Coronary artery (tissue), 2 donors: ENCODE measurements around the gene HNRNPU.

Experiments used
- DNase-seq: peaks from one replicate; pipeline ENCODE4 v3.0.0-alpha.2; 2017; ENCODE audit warnings: low spot score
- H3K27ac ChIP-seq, 2 donors: fragments of 200-600 bp; sonication (generic); one replicate each; pipeline ENCODE4 v1.5.1; 2016 to 2019
- H3K4me3 ChIP-seq: fragments of 200-600 bp; sonication (generic); 2 replicates; pipeline ENCODE4 v1.5.1; 2016; ENCODE audit warnings: mild to moderate bottlenecking, moderate library complexity
- TF ChIP-seq, protein P1 (sequence below): fragments of 200-600 bp; sonication (generic); IDR thresholded peaks from one replicate; pipeline ENCODE4 v1.5.1; 2019; ENCODE audit warnings: antibody characterized with exemption

HNRNPU gene

DNA sequence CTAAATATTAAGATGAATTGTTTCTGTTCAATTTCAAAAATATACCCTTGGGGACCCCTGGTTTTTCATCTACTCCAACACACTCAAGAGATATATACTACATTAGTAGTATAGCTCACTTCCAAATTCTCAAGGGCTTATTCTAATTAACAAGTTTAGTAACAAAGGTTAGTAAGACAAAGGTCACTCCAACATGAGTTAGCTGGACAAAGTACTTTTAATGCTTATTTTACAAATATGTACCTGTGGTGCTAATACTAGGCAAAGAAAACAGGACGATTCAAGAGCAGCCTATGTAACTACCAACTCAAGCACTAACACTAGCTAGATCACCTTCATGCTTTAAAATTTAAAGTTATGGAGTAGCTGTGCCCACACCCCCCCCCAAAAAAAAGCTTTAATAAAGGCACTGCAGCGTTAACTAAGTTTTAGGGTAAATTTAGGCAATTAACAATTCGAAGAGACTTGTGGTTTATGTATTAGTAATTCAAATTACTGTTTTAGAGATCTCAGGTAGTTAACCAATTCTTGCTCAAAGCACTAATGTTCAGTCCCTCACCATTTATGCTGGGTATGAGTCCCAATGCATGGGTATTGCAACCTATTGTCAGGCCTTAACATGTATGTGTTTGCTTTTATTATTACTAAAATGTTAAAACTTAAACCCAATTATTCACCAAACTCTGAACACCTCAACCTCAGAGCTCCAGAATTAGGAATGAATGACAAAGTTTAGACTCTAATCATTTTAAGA, 14.1 kb downstream of the HNRNPU start:
- TF ChIP-seq, protein P1, sequence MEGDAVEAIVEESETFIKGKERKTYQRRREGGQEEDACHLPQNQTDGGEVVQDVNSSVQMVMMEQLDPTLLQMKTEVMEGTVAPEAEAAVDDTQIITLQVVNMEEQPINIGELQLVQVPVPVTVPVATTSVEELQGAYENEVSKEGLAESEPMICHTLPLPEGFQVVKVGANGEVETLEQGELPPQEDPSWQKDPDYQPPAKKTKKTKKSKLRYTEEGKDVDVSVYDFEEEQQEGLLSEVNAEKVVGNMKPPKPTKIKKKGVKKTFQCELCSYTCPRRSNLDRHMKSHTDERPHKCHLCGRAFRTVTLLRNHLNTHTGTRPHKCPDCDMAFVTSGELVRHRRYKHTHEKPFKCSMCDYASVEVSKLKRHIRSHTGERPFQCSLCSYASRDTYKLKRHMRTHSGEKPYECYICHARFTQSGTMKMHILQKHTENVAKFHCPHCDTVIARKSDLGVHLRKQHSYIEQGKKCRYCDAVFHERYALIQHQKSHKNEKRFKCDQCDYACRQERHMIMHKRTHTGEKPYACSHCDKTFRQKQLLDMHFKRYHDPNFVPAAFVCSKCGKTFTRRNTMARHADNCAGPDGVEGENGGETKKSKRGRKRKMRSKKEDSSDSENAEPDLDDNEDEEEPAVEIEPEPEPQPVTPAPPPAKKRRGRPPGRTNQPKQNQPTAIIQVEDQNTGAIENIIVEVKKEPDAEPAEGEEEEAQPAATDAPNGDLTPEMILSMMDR, result no peak
- no peak for DNase-seq
- Histone ChIP-seq H3K27ac (no peak overlapping the region), H3K4me3 (no peak overlapping the region)

- no peak overlapping the region for H3K27ac ChIP-seq
Measured at GRCh38 chr1:244849189-244849866, 15.0 kb downstream of the HNRNPU start.

DNA sequence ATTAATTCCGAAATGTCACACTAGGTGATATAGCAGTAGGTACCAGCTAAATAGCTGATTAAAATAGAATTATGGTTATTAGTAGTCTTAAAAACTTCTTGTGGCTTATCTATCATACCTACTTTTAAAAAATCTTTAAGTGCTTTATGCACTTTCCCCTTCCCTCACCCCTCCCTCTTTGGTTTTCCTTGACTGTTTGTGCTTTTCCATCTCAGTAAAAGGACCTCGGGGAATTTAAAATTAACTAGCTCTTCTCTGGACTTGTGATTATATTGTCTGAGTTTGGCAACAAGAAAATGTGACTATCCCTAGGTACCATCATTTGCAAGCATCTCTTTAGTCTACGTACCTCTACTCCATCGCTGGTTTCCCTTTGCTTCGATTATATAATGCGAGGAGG, 17.7 kb downstream of the HNRNPU start:
- TF ChIP-seq, protein P1, result no peak
- H3K4me3 ChIP-seq, result no peak overlapping the region
- DNase-seq, result no peak
- H3K27ac ChIP-seq, result no peak overlapping the region

More at GRCh38 chr1:244849189-244849866, 15.0 kb downstream of the HNRNPU start:
- TF ChIP-seq, protein P1, result no peak
- H3K4me3 ChIP-seq, result no peak overlapping the region
- DNase-seq, result no peak

DNA sequence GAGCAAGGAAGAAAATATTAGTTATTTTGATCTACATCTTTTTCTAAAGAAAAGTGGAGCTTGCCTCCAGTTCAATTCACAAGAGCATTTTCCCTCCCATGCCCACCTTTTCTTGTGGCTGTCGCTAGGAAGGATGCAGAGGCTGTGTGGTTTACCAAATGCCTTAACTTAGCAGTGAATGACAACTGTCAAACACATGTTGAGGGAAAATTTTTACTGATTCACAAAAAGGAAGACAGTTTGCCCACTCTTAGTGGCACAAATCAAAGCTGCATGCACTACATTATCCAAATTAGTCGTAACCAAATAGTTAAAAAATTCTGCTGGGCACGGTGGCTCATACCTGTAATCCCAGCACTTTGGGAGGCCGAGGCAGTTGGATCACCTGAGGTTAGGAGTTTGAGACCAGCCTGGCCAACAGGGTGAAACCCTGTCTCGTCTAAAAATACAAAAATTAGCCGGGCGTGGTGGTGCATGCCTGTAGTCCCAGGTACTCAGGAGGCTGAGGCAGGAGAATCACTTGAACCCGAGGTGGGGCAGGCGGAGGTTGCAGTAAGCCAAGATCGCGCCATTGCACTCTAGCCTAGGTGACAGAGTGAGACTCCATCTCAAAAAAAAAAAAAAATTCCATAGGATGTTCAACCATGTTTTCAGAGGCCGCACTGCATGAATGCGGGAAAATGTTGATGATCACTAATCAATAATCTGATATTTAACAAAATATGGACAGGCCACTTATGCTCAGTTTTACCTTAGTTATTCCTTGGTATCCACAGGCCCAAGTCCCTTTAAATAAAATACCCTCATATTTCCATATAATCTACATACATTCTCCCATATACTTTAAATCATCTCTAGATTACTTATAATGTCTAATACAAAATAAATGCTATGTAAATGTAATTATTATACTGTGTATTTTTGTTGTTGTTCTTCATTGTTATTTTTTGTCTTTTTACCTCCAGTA, 19.9 kb downstream of the HNRNPU start:
- no peak for DNase-seq
- TF ChIP-seq, protein P1, result no peak
- Histone ChIP-seq H3K27ac (no peak overlapping the region), H3K4me3 (no peak overlapping the region)

DNA sequence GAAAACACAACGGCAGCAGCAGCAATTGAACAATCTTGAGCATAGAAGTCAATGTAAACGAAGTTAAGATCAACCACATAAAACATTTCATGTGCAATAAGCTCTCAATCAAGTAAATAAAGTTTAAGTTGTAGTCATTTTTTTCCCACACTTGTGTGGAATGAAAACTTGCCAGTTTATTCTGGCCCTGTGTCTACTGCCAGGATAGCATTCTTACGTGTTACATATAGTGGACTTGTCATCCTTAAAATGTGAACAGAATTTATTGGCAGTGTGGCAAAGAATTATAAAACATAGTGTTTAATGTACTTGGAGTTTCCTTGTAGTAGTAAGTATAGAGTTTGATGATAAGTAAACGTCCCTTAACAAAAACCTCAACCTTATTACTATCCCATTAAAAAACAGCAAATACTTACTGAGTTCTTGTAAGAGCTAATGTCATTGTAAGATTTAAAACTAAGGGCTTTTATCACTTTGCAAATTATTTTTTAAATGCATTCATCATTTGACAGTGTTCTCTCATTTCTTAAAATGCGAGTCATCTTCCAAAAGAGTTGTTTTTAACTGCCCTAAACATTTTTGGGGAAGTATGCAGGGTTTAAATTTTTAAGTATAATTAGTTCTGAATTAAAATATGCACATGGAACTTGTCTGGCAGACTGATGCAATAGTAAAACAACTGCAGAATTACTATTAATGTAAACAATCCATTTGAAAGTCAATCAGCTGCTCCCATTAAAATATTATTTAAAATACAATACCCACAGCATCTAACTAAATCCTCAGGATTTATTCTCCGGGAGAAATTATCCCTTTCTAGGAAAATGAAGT, 21.0 kb downstream of the HNRNPU start:
- H3K27ac ChIP-seq, result no peak overlapping the region
- DNase-seq, result no peak
- TF ChIP-seq, protein P1, result no peak
- no peak overlapping the region for H3K4me3 ChIP-seq

- TF ChIP-seq, protein P1, result no peak
- Histone ChIP-seq H3K27ac (no peak overlapping the region), H3K4me3 (no peak overlapping the region)
- DNase-seq, result no peak
Measured at GRCh38 chr1:244841273-244841927, 22.9 kb downstream of the HNRNPU start.
